HEK293 (cell line): ENCODE data around the gene TRAM2.

ENCODE experiments used
- ZBTB8A ChIP-seq: fragments of 450-650 bp; formaldehyde crosslinking; IDR thresholded peaks from 2 replicates; pipeline ENCODE4 v1.5.1; 2016; ENCODE audit warnings: missing biosample characterization, missing genetic modification characterization
- TF ChIP-seq, protein P1 (sequence below): fragments of 450-650 bp; formaldehyde crosslinking; IDR thresholded peaks from 2 replicates; pipeline ENCODE4 v1.5.1; 2016; ENCODE audit warnings: missing biosample characterization, missing genetic modification characterization

DNA sequence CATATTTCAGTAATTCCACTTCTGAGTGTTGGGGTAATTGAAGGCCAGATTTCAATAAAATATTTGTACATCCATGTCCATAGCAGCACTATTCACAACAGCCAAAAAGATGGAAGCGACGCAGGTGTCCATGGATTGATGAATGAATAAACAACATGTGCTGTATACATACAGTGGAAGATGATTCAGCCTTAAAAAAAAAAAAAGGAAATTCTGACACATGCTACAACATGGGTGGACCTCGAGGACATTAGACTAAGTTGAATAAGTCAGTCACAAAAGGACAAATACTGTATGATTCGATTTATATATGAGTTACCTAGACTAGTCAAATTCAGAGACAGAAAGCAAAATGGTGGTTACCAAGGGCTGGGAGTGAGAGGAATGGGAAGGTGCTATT lies 57.2 kb downstream of the TRAM2 start:
- TF ChIP-seq, protein P1, sequence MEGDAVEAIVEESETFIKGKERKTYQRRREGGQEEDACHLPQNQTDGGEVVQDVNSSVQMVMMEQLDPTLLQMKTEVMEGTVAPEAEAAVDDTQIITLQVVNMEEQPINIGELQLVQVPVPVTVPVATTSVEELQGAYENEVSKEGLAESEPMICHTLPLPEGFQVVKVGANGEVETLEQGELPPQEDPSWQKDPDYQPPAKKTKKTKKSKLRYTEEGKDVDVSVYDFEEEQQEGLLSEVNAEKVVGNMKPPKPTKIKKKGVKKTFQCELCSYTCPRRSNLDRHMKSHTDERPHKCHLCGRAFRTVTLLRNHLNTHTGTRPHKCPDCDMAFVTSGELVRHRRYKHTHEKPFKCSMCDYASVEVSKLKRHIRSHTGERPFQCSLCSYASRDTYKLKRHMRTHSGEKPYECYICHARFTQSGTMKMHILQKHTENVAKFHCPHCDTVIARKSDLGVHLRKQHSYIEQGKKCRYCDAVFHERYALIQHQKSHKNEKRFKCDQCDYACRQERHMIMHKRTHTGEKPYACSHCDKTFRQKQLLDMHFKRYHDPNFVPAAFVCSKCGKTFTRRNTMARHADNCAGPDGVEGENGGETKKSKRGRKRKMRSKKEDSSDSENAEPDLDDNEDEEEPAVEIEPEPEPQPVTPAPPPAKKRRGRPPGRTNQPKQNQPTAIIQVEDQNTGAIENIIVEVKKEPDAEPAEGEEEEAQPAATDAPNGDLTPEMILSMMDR (tag by site-specific recombination), result no peak
- no peak for TF ChIP-seq ZBTB8A (tag by site-specific recombination)
